GM21381 (cell line): ENCODE measurements around the gene NKAP.
"Not testable (repeated sequence)": the region's sequence is repeated elsewhere in the genome, so short reads cannot be mapped to it uniquely, and the experiment has no call there.

Experiments
- ATAC-seq: cut with Tn5 transposase; IDR thresholded peaks from one replicate; pipeline ENCODE4 v1.9.1; 2021; ENCODE audit warnings: mild to moderate bottlenecking, moderate library complexity; ENCODE audit not compliant: unreplicated experiment

Gene NKAP

DNA sequence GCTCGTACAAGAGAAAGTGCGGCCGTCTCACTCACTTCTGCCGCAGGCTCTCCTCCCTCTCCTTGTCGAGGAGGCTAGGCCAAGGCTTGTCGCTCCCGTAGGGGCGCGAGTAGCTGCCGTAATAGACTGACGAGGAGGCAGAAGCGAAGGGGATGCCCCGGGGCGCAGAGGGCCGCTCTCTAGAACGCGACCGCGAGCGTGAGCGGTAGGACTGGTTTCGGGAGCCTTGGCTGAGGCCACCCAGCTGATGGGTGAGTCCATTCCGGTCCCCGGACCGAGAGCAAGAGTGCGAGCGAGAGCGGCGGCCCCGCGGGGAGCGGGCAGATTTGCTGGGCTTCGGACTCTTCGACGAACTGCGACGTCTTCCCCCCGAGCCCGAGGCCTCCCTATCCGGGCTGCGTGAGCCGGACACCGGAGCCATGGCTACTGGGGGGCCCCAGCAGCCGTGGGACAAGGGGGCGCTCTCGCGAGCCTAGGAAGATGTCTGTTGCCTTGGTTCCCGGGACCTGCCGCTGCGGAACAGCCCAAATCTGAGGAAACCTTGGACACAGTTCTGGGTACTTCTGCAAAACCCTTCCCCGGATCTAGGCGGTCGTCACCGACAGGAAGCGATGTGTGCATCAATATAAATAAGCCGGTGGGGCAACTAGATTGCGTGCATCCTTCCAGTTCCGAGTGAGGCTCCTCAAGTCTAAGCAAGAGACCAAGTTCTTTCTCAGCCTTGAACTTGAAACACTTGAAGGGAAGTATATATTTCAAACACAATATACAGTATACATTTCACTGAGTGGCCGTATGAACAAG is at the start of gene NKAP:
NKAP (minus strand) TSS at position 567 of the 804 bp plus-strand sequence; CDS start at position 421, 146 bp downstream.
- ATAC-seq: peak; percentile 82

DNA sequence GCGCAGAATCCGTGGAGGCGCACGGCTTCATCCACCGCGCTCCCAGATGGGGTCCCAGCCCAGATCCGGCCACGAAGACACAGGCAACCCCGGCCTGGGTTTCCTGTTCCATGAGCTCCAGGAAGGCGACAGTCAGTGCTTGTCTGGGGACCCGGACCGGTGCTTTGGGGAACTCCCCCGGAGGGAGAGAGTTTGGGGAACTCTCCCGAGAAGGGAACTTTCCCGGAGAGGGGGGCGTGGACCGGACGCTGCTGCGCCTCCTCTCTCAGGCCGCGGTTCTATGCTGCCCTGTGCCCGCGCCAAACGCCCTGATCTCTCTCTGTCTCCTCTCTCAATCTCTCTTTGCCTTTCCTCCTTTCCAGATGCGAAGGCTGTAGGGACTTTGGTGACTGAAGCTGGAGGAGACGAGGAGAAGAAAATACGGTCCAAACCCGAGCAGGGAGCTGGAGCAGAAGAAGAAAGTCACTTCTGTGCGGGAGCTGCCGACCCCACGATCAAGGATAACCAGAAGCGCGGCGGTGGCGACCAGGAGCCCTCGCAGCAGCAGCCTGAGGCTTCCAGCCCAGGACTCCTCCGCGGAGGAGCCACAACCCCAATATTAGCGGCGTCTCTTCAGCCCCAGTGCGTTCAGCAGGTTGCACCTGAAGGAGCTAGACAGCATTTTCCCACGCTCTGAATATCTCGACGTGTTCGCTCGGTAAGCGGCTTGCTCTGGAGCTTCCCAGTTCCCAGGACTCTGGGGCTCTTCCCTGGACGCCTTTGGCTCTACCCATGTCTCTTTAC is 47.6 kb upstream of the NKAP start:
- ATAC-seq: no peak

DNA sequence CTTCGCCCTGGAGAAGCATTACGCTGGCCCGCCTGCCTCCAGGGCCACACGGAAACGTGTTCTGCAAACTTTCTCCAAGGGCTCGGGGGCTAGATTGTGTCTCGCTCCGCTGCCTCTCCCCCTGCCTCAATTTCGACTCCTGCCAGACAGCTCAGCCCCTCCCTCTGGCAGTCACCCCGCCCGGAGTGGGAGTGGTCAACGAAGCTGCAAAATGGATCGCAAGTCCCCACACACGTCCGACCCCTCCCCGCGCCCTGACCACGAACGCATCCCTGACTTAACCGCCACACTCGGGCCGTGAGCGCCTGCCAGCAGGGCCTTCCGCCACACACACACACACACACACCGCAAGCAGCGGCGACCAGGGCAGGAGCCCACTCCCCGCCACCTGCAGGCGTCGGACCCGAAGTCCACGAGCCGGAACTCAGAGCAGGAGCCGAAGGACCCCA is 47.0 kb upstream of the NKAP start:
- ATAC-seq: no peak

DNA sequence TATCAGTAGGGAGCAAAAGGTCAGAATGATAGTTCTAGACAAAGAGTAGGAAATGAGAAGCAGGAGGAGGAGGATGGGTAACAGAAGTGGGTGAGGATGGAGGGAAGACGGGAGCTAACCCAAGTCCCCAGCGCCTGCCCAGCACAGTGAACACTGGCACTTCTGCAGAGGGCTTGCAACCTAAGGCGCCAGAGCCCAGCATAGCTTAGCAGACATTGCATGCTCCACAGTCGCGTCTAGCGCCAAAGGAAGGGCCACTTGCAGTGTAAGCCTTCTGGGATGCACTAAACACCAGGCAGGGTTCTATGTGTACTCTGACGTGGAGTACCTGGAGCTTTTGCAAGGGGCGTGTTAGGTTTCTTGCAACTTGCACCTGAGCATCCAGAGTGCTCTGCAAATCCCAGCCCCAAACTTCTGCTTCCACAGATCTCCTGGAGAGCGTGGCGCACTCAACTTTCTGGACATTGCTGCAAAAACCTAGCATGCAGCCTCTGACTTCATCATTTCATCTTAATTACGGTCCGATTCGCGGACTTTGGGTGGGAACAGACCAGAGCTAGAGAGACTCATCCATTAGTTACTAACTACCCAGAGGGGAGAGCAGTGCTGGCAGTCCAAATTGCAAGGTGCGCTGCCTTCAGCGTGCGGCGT is 46.5 kb upstream of the NKAP start:
- ATAC-seq: no peak

DNA sequence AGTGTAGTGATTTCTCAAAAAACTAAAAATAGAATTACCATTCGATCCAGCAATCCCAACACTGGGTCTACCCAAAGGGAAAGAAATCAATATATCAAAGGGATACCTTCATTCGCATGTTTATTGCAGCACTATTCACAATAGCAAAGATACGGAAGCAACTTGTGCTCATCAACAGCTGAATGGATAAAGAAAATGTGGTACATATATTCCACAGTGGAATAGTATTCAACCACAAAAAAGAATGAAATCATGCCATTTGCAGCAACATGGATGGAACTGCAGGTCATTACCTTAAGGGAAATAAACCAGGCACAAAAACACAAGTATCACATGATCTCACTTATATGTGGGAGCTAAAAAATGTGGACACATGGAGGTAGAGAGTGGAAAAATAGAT is 42.7 kb upstream of the NKAP start:
- no peak for ATAC-seq

DNA sequence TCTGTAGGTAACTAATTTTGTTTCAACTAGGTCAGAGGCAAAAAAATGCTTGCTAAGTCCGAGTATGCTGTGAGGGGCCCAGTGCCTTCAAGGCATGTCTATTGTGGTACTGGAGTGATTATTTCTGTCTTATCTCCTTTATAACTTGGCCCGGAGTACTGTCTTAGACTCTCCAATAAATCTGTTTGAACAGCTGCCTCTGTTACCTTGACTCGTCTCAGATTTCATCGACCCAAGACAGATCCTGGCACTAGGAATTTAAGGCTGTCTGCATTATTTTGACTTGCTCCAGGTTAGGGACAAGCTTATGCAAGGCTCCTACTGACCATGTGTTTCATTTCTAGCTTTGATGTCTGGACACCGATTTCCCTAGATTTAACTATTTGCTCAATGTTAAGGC is 41.1 kb upstream of the NKAP start:
- no peak for ATAC-seq

DNA sequence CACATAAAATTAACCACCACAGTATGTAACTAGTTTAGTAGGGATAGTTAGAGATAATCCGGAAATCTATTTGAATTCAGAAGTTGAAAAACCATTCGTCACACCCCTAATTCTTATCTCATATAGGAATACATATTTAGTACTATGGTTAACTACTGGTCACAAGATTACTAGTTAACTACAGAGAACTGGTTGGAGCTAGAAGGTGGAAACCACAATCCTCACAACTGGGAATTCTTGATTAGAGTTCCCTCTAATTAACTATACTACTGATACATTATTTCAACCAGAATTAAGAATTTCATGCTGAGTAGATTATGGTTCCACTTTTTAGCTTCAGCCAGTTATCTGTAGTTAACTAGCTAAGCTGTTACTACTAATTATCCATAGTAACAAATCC is 39.9 kb upstream of the NKAP start:
- no peak for ATAC-seq

DNA sequence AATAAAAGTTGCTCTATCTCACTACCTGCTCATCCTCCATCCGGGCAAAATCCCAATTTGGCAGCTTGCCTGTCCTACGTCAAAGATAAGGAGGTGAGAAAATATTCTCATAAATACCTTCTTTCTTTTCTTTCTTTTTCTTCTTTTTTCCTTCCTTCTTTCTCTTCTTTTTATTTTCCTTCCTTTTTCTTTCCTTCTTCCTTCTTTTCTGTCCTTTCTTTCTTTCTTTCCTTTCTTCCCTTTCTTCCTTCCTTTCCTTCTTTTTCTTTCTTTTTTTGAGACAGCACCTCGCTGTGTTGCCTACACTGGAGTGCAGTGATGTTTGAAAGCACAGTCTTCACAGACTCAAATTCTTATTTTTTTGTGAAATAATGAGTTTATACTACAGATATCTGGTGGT is 38.6 kb upstream of the NKAP start:
- no peak for ATAC-seq

DNA sequence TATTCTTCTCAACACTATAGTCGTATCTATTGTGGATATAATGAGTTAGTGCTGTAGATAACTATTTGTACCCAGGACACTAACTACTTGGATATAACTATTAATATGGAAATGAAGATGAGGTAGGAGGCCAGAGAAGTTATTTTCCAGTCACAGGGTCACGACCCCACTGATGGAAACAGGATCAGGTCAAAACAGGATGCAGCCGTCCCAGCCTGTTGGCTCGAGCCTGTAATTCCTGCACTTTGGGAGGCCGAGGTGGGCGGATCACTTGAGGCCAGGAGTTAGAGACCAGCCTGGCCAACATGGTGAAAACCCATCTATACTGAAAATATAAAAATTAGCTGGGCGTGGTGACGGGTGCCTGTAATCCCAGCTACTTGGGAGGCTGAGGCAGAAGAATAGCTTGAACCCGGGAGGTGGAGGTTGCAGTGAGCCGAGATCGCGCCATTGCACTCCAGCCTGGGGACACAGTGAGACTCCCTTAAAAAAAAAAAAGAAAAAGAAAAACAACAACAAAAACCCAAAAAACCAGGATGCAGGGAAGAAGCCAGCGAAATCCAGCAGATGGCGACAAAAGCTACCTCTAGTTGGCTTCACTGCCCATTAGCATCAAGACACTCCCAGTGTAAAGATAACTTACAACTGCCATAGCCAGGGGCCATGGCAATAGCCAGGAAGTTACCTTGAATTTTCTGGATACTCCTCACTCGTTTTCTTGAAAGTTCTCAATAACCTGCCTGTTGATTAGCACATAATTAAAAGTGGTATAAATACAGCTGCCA is 37.9 kb upstream of the NKAP start:
- ATAC-seq: no peak

DNA sequence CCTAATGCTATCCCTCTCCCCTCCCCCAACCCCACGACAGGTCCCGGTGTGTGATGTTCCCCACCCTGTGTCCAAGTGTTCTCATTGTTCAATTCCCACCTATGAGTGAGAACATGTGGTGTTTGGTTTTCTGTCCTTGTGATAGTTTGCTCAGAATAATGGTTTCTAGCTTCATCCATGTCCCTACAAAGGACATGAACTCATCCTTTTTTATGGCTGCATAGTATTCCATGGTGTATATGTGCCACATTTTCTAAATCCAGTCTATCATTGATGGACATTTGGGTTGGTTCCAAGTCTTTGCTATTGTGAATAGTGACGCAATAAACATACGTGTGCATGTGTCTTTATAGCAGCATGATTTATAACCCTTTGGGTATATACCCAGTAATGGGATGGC is 33.6 kb upstream of the NKAP start:
- ATAC-seq: not testable (repeated sequence)

DNA sequence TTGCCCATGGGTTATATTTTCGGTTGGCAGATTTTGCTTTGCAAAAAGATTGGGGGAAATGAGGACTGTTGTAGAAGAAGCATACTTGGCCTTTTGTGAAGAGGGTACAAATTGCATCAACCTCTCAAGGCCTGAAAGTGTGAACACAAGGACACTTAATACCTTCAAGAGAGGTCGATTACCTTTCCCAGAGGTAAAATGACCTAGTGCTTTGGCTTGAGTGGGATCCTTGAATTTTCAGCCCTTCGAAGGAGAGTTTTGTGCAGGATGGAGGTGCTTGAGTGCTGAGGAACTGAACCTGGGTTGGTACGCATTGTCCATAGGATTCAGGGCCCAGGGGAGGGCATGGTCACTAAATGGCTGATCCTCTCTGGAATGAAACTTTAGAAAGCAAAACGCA is 27.6 kb upstream of the NKAP start:
- ATAC-seq: no peak

DNA sequence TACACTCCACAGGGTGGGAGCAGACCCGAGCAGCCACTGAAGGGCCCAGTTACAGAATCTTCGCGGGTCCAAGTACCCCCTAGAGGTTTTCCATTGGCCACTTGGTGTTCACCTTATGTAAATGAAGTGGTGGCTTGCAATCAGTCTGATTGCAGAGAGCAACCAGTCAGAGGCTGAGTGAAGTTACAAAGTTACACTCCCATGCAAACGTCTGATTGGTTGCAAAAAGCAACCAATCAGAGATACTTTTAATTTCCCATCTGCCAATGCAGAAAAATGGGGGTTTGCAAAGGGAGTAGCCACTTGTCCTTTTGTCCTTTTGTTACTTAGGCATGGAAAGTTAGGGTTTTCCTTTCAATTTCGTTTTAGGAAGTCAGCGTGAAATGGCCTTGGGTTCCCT is 27.0 kb upstream of the NKAP start:
- no peak for ATAC-seq

DNA sequence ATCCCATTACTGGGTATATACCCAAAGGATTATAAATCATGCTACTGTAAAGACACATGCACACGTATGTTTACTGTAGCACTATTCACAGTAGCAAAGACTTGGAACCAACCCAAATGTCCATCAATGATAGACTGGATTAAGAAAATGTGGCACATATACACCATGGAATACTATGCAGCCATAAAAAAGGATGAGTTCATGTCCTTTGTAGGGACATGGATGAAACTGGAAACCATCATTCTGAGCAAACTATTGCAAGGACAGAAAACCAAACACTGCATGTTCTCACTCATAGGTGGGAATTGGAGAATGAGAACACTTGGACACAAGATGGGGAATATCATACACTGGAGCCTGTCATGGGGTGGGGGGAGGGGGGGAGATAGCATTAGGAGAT is 23.3 kb upstream of the NKAP start:
- ATAC-seq: not testable (repeated sequence)

DNA sequence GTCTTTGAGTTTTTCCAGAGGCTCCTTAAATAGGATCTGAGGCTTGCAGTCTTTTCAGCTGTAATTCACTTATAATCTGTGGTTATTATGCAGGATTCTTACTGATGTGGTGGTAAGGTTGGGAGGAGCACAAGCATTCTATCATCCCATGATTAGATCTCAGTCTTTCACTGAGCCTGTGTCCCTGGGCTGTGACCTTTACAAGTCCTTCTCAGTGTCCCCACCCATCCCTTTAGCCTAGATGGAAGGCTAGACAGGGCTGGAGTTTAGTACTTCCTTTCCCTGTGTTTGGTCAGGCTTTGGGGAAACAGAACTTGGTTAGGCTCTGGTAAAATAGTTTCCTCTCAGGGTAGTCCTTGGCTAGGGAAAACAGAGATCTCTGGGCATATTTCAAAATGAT is 17.1 kb upstream of the NKAP start:
- no peak for ATAC-seq

DNA sequence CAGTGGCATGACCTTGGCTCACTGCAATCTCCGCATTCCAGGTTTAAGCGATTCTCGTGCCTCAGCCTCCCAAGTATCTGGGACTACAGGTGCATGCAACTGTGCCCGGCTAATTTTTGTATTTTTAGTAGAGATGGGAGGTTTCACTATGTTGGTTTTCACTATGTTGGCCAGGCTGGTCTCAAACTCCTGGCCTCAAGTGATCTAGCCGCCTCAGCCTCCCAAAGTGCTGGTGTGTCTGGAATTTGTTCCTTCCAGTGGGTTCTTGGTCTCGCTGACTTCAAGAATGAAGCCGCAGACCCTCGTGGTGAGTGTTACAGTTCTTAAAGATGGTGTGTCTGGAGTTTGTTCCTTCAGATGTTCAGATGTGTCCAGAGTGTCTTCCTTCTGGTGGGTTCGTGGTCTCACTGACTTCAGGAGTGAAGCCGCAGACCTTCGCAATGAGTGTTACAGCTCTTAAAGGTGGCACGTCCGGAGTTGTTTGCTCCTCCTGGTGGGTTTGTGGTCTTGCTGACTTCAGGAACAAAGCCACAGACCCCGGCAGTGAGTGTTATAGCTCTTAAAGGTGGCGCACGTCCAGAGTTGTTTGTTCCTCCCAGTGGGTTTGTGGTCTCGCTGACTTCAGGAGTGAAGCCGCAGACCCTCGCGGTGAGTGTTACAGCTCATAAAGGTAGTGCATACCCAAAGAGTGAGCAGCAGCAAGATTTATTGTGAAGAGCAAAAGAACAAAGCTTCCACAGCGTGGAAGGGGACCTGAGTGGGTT is 12.4 kb upstream of the NKAP start:
- ATAC-seq: not testable (repeated sequence)

DNA sequence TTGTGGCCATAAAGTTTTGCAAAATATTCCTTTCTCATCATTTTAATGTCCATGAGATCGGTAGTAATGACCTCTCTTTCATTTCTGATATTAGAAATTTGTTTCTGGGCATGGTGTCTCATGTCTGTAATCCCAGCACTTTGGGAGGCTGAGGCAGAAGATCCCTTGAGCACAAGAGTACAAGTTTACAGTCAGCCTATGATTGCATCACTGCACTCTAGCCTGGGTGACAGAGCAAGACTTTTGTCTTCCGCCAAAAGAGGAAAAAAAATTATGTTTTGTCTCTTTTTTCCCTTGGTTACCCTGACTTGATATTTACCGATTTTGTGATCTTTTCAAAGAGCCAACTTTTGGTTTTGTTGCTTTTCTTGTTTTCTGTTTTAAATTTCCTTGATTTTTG is 10.8 kb upstream of the NKAP start:
- no peak for ATAC-seq

DNA sequence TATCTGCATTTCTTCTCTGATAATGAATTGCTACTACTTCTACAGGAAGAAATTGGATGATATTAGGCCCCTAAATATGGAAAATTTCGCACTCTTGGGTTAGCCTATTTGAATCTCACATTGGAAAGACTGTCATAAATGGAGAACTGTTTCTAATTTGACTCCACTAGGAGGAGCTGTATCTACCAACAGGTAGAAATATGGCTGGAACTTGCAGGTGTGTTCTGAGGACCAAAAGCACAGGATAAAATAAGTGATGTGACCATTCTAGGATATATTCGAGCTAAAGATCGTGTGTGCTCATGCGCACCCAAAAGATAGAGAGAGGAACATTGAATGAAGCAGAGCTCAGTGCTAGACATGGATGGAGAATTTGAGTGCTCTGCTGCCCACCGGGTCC is 4.8 kb upstream of the NKAP start:
- no peak for ATAC-seq

DNA sequence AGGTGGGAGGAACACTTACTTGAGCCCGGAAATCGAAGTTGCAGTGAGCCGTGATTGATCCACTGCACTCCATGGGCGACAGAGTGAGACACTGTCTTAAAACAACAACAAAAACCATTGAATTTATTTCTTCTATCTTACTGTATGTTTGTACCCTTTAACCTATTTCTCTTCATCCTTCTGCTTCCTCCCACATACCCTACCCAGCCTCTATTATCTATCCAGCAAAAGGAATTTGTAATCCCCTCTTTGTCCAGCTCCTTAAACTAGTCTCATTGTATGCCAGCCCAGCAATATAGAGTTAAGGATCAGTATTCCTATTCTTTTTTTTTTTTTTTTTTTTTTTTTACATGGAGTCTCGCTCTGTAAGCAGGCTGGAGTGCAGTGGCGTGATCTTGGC is 1.9 kb upstream of the NKAP start:
- ATAC-seq: no peak

DNA sequence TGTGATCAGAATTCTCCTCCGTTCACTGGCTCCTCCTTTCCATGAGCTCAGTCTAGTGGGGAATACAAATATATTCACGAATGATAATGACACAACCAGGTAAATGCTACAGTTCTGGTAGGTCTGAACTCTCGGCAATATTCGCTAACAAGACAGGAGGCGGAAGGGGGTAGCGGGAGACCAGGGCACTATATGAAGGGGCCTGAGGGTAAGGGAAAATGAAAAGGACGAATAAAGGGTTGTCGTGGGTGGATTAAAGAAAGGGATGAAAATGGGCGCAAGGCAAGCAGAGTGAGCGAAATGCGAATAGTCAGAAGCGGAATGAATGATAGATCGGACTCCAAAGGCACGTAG is 743 bp downstream of the NKAP start:
- peak; percentile 9 for ATAC-seq

DNA sequence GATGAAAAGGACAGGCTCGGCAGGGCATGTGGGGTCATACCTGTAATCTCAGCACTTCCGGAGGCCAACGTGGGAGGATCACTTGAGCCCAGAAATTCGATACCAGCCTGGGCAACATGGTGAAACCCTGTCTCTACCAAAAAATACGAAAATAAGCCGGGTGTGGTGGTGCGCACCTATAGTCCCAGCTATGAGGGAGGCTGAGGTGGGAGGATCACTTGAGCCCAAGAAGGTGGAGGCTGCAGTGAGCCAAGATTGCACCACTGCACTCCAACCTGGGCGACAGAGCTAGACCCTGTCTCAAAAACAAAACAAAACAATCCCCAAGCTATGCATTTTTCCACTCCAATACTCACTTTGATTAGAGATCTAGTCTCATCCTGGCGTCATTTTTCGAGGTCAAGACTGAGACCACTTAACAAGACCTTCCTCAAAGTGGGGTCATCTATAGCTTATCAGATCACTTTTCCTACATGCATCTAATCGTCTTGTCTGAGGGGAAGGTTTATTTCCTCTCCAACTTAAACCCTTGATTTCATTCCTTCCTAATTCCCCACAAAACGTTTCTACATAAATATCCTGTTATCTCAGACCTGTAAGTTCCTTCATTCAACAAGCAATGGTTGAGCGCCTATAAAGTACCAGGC is 1.3 kb downstream of the NKAP start:
- no peak for ATAC-seq
